Measurements from ENCODE around the gene MB21D2.

DNA sequence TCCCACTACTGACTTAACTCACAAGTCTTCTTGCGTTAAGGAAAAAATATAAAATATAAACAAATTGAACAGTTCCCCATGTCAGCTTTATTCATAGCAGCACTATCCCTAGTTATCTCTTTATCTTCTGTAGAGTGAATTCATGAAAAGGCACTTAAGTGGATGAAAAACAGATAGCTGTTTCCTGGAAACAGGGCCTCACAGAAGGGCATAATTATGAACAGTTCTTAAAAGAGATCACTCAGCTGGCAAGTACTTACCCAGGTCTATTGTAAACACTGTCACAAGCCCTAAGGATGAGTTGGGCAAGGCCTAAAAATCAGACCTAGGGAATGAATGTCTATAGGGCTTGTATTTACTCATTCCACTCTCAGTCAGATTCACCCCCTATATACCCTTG, 10.7 kb downstream of the MB21D2 start:
- TF ChIP-seq SIN3A (IDR thresholded peaks at IDR 0.05; ENCODE audit: borderline replicate concordance, insufficient read depth, low read length) (no peak), TAF1 (IDR thresholded peaks at IDR 0.05; ENCODE audit: borderline replicate concordance, insufficient read depth, low read length) (no peak), POLR2AphosphoS5 (IDR thresholded peaks at IDR 0.05; ENCODE audit: low read depth, low read length) (no peak), FOXP2 (optimal IDR thresholded peaks at IDR 0.05; ENCODE audit: borderline replicate concordance, extremely low read depth, extremely low read length, insufficient read depth) (no peak)
- TF ChIP-seq, protein P1, sequence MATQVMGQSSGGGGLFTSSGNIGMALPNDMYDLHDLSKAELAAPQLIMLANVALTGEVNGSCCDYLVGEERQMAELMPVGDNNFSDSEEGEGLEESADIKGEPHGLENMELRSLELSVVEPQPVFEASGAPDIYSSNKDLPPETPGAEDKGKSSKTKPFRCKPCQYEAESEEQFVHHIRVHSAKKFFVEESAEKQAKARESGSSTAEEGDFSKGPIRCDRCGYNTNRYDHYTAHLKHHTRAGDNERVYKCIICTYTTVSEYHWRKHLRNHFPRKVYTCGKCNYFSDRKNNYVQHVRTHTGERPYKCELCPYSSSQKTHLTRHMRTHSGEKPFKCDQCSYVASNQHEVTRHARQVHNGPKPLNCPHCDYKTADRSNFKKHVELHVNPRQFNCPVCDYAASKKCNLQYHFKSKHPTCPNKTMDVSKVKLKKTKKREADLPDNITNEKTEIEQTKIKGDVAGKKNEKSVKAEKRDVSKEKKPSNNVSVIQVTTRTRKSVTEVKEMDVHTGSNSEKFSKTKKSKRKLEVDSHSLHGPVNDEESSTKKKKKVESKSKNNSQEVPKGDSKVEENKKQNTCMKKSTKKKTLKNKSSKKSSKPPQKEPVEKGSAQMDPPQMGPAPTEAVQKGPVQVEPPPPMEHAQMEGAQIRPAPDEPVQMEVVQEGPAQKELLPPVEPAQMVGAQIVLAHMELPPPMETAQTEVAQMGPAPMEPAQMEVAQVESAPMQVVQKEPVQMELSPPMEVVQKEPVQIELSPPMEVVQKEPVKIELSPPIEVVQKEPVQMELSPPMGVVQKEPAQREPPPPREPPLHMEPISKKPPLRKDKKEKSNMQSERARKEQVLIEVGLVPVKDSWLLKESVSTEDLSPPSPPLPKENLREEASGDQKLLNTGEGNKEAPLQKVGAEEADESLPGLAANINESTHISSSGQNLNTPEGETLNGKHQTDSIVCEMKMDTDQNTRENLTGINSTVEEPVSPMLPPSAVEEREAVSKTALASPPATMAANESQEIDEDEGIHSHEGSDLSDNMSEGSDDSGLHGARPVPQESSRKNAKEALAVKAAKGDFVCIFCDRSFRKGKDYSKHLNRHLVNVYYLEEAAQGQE (IDR thresholded peaks at IDR 0.05; ENCODE audit: insufficient read depth in 1 of 2, low read depth in 2 of 2, low read length in 2 of 2), result no peak
